8988T (cell line): ENCODE data around the gene OR5B17.
A peak's percentile ranks its signal among the peaks of the same experiment; 100 is the strongest.
"Not testable (repeated sequence)": the region's sequence is repeated elsewhere in the genome, so short reads cannot be mapped to it uniquely, and the experiment has no call there.

Experiments used
- DNase-seq: peaks from one replicate; pipeline ENCODE4 v3.0.0; 2011

The OR5B17 gene

DNA sequence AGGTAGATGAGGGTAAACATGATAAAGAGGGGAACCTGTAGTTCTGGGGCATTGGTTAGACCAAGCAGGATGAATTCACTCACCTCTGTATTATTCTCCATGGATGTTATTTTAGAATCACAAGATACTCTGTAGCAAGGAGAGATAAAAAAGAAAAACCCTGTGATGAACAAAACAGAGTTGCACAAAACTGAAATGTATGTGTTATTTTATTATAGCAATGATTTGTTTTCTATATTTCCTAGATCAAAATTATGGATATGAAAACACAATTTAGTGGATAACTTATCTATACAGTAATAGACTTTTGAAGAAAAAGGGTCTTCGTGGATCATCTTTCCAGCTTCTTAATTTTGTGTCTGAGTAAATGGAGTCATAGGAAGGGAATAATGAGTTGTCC lies at the start of gene OR5B17:
Gene OR5B17 (minus strand): TSS at position 101 of the 400 bp plus-strand sequence. CDS start 0 bp downstream, at position 101.
- no peak for DNase-seq

DNA sequence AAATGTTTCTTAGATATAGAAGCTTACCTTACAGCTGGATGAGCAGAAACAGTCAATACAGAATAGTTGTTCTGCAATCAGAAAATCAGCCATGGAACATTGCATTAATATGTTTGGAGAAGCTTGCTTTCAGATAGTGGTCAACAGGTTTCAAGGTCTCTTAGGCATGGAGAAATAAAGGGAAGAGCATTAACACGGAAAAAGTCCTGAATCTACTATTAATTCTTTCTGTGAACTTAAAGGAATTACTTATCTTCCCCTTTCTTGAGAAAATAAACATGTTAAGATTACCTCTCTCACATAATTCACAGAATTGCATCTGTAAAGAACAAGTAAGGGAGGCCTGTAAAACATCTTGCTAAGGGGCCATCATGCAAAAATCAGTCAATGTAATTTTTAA lies 47.9 kb upstream of the OR5B17 start, which contains the start of gene OR5B3:
Gene OR5B3 (minus strand): TSS at position 101 of the 400 bp plus-strand sequence. CDS start 3,465 bp downstream, outside the sequence.
- no peak for DNase-seq

- not testable (repeated sequence) for DNase-seq
Observed at GRCh38 chr11:58399622-58400021, 40.8 kb upstream of the OR5B17 start.

DNA sequence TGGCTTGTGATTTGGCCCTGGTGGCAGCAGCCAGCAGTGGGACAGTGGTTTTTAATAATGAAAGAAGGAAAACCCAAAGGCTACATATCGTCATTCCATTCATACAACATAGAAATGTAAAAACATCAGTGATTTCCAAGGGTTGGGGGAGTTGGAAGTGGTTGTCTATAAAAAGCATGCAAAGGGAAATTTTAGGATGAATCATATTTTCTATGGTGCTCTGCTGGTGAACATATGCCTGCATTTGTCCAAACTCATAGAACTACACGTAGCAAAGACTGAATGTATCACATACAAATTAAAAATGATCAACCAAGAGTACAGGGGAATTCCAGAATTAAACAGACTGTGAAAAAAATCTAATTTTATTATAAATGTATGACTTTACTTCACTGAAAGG lies 36.7 kb upstream of the OR5B17 start:
- DNase-seq = no peak

GRCh38 chr11:58394195-58394594 lies 35.3 kb upstream of the OR5B17 start:
- peak; percentile 29 for DNase-seq

DNA sequence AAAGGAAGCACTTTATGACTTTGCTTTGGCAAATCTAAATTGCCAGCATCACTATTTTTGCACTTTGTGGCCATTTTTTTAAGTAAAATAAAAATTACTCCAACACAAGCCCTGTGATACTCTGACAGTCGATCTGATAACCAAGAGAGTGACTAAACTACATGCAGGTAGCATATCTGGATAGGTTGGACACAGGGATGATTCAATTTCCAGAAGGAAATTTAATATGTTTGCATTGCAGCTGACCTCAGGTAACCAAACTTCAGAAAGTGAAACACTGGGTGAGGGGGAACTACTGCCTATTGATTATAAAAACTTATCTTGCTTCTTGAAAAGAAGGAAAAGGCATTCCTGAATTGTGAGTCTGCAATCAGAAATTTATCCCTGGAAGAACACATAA lies 33.9 kb upstream of the OR5B17 start:
- DNase-seq = no peak

- no peak for DNase-seq
Observed at GRCh38 chr11:58391879-58392278, 33.0 kb upstream of the OR5B17 start.

DNA sequence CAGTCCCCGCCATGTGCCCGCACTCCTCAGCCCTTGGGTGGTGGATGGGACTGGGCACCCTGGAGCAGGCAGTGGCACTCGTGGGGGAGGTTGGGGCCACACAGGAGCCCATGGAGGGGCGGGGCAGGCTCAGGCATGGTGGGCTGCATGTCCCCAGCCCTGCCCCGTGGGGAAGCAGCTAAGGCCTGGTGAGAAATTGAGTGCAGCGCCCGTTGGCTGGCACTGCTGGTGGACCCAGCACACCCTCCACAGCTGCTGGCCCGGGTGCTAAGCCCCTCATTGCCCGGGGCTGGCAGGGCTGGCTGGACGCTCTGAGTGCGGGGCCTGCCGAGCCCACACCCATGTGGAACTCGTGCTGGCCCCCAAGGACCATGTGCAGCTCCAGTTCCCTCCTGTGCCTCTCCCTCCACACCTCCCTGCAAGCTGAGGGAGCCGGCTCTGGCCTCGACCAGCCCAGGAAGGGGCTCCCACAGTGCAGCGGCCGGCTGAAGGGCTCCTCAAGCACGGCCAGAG lies 31.7 kb upstream of the OR5B17 start:
- DNase-seq = no peak

GRCh38 chr11:58354727-58355126 lies 4.1 kb downstream of the OR5B17 start:
- DNase-seq = no peak

DNA sequence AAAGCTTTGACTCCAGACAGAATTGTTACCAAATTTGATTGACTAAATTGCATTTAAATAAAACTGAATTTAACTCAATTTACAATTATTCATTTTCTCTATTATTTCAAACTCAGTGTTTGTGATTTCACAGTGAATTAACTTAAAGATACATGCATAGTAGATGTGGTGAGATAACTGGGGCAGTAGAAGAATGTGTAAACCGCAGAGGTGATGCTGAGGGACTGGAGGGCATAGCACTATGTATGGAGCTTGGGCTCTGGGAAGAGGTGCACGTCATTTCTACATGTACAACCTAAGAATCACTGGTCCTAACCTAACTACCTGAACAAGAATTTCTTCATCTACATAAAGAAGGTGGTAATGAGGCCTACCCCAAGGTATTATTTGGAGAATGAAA lies 13.7 kb downstream of the OR5B17 start:
- no peak for DNase-seq

DNA sequence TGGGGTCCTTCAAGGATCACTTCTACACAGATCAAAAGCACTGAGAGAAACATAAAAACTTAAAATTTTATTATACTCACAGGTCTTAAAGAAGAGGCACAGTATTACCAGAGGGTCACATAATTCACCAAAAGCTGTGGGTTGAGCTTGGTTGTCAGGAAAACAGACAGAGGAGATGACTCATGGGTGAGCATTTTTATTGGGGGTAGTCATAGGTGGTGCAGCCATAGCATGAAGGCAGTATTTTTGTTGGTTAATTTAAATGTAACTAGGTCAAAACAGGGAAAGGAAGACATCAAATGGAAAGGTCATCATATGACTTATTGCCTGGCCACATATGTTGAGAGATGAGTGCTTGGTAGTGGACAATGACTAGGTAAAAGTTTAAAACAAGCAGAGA lies 24.2 kb downstream of the OR5B17 start:
- no peak for DNase-seq

DNA sequence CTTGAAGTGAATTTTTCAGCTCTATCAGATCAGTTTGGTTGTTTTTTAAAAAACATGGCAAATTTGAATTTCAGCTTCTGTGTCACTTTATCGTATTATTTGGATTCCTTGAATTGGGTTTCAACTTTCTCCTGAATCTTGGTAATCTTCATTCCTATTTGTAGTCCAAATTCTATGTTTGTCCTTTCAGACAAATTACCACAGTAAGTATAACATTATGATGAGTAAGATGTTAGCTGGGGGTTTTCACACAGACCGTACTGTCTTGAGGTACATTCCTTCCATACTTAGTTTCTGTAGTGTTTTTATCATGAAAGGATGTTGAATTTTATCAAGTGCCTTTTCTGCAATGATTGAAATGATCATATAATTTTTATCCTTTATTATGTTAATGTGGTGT lies 28.0 kb downstream of the OR5B17 start:
- no peak for DNase-seq

DNA sequence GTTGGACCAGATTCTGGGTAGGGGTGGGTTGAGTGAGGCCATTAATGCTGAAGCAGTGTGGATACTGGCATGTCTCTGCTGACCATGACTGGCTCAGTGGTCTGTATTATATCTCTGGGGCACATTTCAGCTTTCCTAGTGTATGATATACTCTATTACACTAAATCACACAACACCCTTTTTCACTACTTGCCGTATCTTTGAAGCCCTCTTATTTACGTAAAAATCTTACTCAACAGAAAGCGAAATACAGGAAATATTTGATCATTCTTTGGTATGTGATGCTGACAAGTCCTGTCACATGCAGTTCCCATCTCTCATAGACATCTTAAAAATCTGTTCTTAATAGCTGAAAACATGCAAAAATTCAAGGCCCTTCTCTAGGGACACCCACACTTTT lies 40.3 kb downstream of the OR5B17 start:
- DNase-seq = no peak

GRCh38 chr11:58316142-58316541 lies 42.7 kb downstream of the OR5B17 start:
- no peak for DNase-seq
